K562 (cell line): ENCODE measurements around the gene SMIM10L1. TPM values are rescaled to one million over a fixed set of nuclear protein-coding genes. Genes with fewer than 3 reads are reported as not detected.

Experiments
- ARID1B ChIP-seq: fragments of 450-650 bp; IDR thresholded peaks from 2 replicates; pipeline ENCODE4 v1.6.1; 2016; ENCODE audit warnings: antibody characterized with exemption, mild to moderate bottlenecking, inconsistent platforms
- CBX5 ChIP-seq: IDR thresholded peaks from 2 replicates; pipeline ENCODE4 v1.6.1; 2014; ENCODE audit warnings: low read depth, borderline replicate concordance
- FOXK2 ChIP-seq, 2 experiments: fragments of 450-650 bp; IDR thresholded peaks in 1 of 2; conservative IDR thresholded peaks in 1 of 2; 2 replicates each; pipeline ENCODE4 v1.6.1; 2016; ENCODE audit warnings: low read depth in 2 of 2, mild to moderate bottlenecking in 1 of 2
- HDAC2 ChIP-seq: fragments of 450-650 bp; IDR thresholded peaks from 2 replicates; pipeline ENCODE4 v1.6.1; 2016; ENCODE audit warnings: mild to moderate bottlenecking
- HDGF ChIP-seq: fragments of 450-650 bp; IDR thresholded peaks from 2 replicates; pipeline ENCODE4 v1.6.1; 2016
- SMAD2 ChIP-seq: fragments of 150-350 bp; IDR thresholded peaks from 2 replicates; pipeline ENCODE4 v1.6.1; 2014; ENCODE audit warnings: low read depth, mild to moderate bottlenecking, low read length
- XRCC3 ChIP-seq: fragments of 450-650 bp; IDR thresholded peaks from 2 replicates; pipeline ENCODE4 v1.6.1; 2017; ENCODE audit warnings: mild to moderate bottlenecking, moderate library complexity
- ZBTB7A ChIP-seq: IDR thresholded peaks from 2 replicates; pipeline ENCODE4 v1.6.1; 2011; ENCODE audit warnings: low read depth, mild to moderate bottlenecking, low read length, moderate library complexity, borderline replicate concordance; ENCODE audit not compliant: control insufficient read depth
- ZNF184 ChIP-seq: sonication (generic); formaldehyde crosslinking; IDR thresholded peaks from 2 replicates; pipeline ENCODE4 v1.5.0; 2020; ENCODE audit warnings: missing genetic modification reagents
- ZNF384 ChIP-seq: IDR thresholded peaks from 2 replicates; pipeline ENCODE4 v1.6.1; 2012; ENCODE audit warnings: low read depth, low read length, improper control_type of control experiment
- polyA plus RNA-seq, 8 experiments: library from polyadenylated mRNA; depleted of rRNA in 4 of 8; stranded (reverse) in 5 of 8; unstranded in 3 of 8; fragments of >200 nt; fragmentation: Nextera tagmentation in 2 of 8; fragmentation: Illumina TruSeq in 1 of 8; extraction: Ambion mirVana in 2 of 8; extraction: Trizol in 1 of 8; gene quantifications; 2 replicates each; pipeline versions ENCODE4 v1.2.1 to v1.2.3, GENCODE V29; 2011 to 2014; ENCODE audit warnings: inconsistent platforms in 1 of 8, missing spikeins in 1 of 8
- total RNA-seq, 7 experiments: library from RNA; depleted of rRNA in 6 of 7; stranded (reverse); fragments of >200 nt in 6 of 7; fragmentation: Illumina TruSeq in 2 of 7; extraction: Trizol in 2 of 7; gene quantifications; 2 replicates each; pipeline versions ENCODE4 v1.2.1 to v1.2.3, GENCODE V29; 2011 to 2021; ENCODE audit warnings: low replicate concordance in 1 of 7
- TF ChIP-seq, protein P1 (sequence below): fragments of 200-800 bp; sonication (Bioruptor generic); IDR thresholded peaks from 2 replicates; pipeline ENCODE4 v1.6.1; 2017; ENCODE audit warnings: missing genetic modification characterization, missing compliant biosample characterization
- TF ChIP-seq, protein P2 (sequence below): IDR thresholded peaks from 2 replicates; pipeline ENCODE4 v1.6.1; 2014; ENCODE audit warnings: antibody characterized with exemption

Gene SMIM10L1
- total and polyA plus RNA-seq, 9 of the 15 experiments (the other 6 are each of a cell fraction or from before 2014, with no cell fraction given), result 3.0 to 12.1 (median 9.0) TPM

DNA sequence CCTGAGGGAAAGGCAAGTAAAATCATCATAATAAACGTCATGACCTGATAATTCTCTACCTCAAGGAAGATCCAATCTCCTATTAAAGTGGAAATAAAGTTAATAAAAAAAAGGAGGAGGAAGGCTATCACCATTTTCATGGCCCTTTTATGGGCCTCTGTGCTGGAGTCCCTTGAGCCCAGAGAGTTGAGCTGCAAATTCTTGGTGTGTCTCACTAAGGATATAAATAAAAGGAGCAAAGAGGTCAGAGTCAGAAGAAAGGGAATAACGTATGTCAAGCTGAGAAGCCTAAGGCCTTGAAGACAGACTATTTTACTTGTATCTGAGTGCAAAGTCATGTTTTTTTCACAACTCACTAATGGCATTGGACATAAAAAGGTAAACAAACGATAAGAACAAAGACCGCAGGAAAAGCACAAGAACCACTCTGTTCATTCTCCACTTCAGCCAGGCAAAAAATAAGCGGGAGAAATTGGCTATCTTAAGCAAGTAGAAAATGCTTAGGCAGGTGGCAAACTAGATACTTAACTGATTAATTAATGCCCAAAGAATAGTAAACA lies 12.0 kb upstream of the SMIM10L1 start (continued):
- TF ChIP-seq, protein P1, sequence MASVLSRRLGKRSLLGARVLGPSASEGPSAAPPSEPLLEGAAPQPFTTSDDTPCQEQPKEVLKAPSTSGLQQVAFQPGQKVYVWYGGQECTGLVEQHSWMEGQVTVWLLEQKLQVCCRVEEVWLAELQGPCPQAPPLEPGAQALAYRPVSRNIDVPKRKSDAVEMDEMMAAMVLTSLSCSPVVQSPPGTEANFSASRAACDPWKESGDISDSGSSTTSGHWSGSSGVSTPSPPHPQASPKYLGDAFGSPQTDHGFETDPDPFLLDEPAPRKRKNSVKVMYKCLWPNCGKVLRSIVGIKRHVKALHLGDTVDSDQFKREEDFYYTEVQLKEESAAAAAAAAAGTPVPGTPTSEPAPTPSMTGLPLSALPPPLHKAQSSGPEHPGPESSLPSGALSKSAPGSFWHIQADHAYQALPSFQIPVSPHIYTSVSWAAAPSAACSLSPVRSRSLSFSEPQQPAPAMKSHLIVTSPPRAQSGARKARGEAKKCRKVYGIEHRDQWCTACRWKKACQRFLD (CRISPR knock-in tag), result no peak
- TF ChIP-seq ZNF184 (CRISPR knock-in tag) (no peak), FOXK2 (conservative IDR thresholded peaks at IDR 0.05 in 1 of 2, IDR thresholded peaks at IDR 0.05 in 1 of 2; ENCODE audit: low read depth in 2 of 2) (0 out of 4 replicates have a peak, but pooled peaks of 1 of the 2 experiments have one; percentile 26), CBX5 (no peak), ZBTB7A (no peak), SMAD2 (no peak), XRCC3 (no peak), HDGF (no peak), ARID1B (0 out of 2 replicates have a peak, but pooled peaks have one; percentile 17), HDAC2 (no peak), ZNF384 (0 out of 2 replicates have a peak, but pooled peaks have one; percentile 34)
- TF ChIP-seq, protein P2, sequence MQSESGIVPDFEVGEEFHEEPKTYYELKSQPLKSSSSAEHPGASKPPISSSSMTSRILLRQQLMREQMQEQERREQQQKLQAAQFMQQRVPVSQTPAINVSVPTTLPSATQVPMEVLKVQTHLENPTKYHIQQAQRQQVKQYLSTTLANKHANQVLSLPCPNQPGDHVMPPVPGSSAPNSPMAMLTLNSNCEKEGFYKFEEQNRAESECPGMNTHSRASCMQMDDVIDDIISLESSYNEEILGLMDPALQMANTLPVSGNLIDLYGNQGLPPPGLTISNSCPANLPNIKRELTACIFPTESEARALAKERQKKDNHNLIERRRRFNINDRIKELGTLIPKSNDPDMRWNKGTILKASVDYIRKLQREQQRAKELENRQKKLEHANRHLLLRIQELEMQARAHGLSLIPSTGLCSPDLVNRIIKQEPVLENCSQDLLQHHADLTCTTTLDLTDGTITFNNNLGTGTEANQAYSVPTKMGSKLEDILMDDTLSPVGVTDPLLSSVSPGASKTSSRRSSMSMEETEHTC, result no peak
